Fibroblast of mammary gland (primary cell): ENCODE results near the gene SIGLEC10.

Experiments
- DNase-seq: peaks from one replicate; pipeline ENCODE4 v3.0.0-alpha.2; 2010; ENCODE audit warnings: low read depth
- H3K4me3 ChIP-seq: 2 replicates; pipeline ENCODE4 v1.5.1; 2011; ENCODE audit warnings: low read depth, mild to moderate bottlenecking, low read length, moderate library complexity; ENCODE audit not compliant: control insufficient read depth
- CTCF ChIP-seq: conservative IDR thresholded peaks from 2 replicates; pipeline ENCODE4 v1.5.1; 2011; ENCODE audit warnings: low read depth, low read length, inconsistent platforms; ENCODE audit not compliant: control insufficient read depth, insufficient read depth

Gene SIGLEC10

GRCh38 chr19:51375504-51376221 is 41.8 kb downstream of the SIGLEC10 start:
- DNase-seq, result no peak
- TF ChIP-seq CTCF, result no peak
- H3K4me3 ChIP-seq, result no peak overlapping the region

GRCh38 chr19:51372649-51373504 is 44.6 kb downstream of the SIGLEC10 start, which contains the start of gene NKG7:
NKG7 (minus strand) TSS chr19:51372654; CDS start chr19:51372535, 119 bp downstream.
- no peak within 1 kb of the TSS for H3K4me3 ChIP-seq
- TF ChIP-seq CTCF, result no peak
- no peak for DNase-seq

- no peak for DNase-seq
- no peak overlapping the region for H3K4me3 ChIP-seq
- no peak for TF ChIP-seq CTCF
Observed at GRCh38 chr19:51372021-51372648, 45.3 kb downstream of the SIGLEC10 start.

- DNase-seq, result no peak
- H3K4me3 ChIP-seq, result no peak overlapping the region
- no peak for TF ChIP-seq CTCF
Observed at GRCh38 chr19:51371186-51371690, 46.2 kb downstream of the SIGLEC10 start.

DNA sequence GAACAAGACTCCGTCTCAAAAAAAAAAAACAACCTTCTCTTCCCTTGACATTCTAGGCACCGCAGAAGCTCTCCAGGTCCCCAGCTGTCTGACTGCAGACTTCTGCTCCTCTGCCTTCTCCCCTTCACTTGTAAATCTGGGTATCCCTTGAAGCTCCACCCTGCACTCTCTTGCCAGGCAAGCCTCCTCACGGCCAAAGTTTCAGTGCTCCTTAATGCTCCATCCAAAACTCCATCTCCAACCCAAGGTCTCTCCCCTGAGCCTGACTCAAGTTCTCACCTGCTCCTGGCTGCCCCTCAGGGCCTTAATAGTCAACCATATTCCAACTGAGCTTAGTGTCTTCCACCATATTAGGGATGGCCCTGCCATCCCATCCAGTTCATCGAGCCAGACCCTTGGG is 47.2 kb downstream of the SIGLEC10 start:
- no peak for TF ChIP-seq CTCF

DNA sequence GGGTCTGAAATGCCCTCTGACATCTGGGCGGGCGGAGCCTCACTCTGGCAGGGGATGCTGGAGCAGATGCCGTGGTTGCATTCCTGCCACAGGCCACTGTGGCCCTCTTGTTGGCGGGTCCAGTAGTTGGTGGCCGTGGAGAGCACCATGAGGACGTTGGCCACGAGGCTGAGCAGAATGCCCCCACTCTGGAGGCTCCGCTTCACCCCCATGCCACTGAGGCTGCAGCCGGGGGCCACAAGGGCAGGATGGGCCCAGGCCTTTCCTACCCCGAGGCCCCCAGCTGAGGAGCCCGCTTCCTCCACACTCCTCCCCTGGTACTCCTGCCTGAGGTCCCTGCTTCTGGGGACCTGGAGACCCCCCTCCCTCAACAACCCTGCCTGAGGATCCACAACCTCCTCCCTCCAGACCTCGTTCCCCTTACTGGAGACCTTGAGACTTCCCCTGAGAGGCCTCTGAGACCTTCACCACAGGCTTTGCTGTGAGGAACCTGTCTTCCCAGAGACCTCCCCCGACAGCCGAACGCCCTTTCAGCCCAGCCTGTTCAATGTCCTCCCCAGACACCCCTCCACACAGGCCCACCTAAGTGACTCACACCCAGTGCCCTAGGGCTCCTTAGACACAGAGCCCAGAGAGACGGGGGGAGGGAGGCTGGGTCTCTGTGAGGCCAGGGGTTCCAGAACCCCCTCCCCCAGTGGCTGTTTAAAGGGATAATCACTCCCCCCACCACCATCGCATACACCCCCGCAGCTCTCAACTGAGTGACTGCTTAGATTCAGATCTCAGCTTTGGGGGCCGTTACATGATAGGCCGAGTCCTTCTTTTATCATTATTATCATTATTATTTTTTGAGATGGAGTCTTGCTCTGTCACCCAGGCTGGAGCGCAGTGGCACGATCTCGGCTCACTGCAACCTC is 48.8 kb downstream of the SIGLEC10 start, which contains the start of gene CLDND2:
Gene CLDND2, minus strand, starts transcription at position 638 of the 917 bp plus-strand sequence. Its CDS starts 426 bp downstream, at position 212.
- H3K4me3 ChIP-seq, result peak within 1 kb of the TSS; percentile 67
- DNase-seq, result no peak
- no peak for TF ChIP-seq CTCF

More for the DNA sequence above, 47.2 kb downstream of the SIGLEC10 start:
- DNase-seq, result no peak
- H3K4me3 ChIP-seq, result no peak overlapping the region
